ENCODE measurements around the gene EFCC1.

GRCh38 chr3:129068291-129068886, 67.3 kb downstream of the EFCC1 start:
- TF ChIP-seq CTCF (IDR thresholded peaks at IDR 0.05; ENCODE audit: low read length) = no peak
- TF ChIP-seq EZH2phosphoT487 (IDR thresholded peaks at IDR 0.05; ENCODE audit: low read length) = no peak
